Measurements from ENCODE around the gene TRMT61B. TPM values are rescaled to one million over a fixed set of nuclear protein-coding genes. Genes with fewer than 3 reads are reported as not detected.

Gene TRMT61B
- polyA plus RNA-seq, 3 donors: 21.1 to 25.3 (median 23.8) TPM

DNA sequence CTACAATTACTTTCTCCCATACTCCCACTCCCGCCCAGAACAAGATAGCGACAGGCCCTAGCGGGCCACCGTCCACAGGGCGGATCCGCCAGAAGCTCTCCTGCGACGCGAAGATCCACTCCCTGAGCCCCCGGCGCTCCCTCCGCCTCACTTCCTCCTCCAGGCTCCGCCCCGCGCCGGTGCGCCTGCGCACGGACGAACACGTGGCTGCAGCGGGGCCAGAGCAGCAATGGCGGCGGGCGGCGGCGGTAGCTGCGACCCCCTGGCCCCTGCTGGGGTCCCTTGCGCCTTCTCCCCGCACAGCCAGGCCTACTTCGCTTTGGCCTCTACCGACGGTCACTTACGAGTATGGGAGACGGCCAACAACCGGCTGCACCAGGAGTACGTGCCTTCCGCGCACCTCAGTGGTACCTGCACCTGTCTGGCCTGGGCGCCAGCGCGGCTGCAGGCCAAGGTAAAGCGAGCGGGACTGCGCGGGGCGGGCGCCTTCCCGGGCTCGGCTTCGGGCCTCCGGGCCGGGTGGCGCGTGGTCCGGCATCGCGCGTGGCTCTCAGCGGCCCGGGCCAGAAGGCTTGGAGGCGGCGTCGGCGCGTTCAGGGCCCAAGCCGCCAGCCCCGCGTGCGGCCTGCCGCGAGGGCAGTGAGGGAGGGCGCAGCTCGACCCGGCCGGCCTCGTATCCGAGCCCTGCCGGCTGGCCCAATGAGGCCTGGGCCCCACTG, 24.5 kb upstream of the TRMT61B start, which contains the start of gene WDR43:
TSS of gene WDR43 (plus strand) at position 198 of the 719 bp plus-strand sequence. CDS start at position 230, 32 bp downstream.
- DNase-seq (ENCODE audit: extremely low read depth in 1 of 11, low read depth in 9 of 11, low spot score in 4 of 11): peak; percentile 90 to 97 (median 96)

GRCh38 chr2:28893488-28893887, 23.4 kb upstream of the TRMT61B start:
- no peak for DNase-seq (ENCODE audit: extremely low read depth in 1 of 11, low read depth in 9 of 11, low spot score in 4 of 11)

GRCh38 chr2:28880193-28880592, 10.1 kb upstream of the TRMT61B start:
- no peak for DNase-seq (ENCODE audit: extremely low read depth in 1 of 11, low read depth in 9 of 11, low spot score in 4 of 11)

- no peak for DNase-seq (ENCODE audit: extremely low read depth in 1 of 11, low read depth in 9 of 11, low spot score in 4 of 11)
Observed at GRCh38 chr2:28871620-28872019, 1.5 kb upstream of the TRMT61B start.

GRCh38 chr2:28869494-28870145, 489 bp downstream of the TRMT61B start:
- peak in 2 of 11 donors; percentile 6 to 21 for DNase-seq (ENCODE audit: extremely low read depth in 1 of 11, low read depth in 9 of 11, low spot score in 4 of 11)

GRCh38 chr2:28868611-28869010, 1.5 kb downstream of the TRMT61B start:
- DNase-seq (ENCODE audit: extremely low read depth in 1 of 11, low read depth in 9 of 11, low spot score in 4 of 11): no peak

- DNase-seq (ENCODE audit: extremely low read depth in 1 of 11, low read depth in 9 of 11, low spot score in 4 of 11): no peak
Observed at GRCh38 chr2:28855977-28856376, 14.1 kb downstream of the TRMT61B start.

DNA sequence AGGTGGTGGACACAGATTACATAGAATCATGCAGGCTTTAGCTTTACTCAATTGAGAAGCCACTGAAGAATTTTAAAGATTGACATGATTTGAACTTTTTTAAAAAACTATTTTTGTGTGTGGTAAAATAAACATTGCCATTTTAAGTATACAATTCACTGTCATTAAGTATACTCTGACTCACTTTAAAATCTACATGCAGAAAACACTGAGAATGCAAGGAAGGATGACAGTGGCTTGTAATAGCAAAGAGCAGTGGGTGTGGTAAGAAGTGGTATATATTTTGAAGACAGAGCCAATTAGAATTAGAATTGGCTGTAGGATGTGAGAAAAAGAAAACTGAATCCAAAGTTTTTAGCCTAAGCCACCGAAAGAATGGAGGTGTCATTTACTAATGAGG, 14.9 kb downstream of the TRMT61B start:
- DNase-seq (ENCODE audit: extremely low read depth in 1 of 11, low read depth in 9 of 11, low spot score in 4 of 11): no peak

- DNase-seq (ENCODE audit: extremely low read depth in 1 of 11, low read depth in 9 of 11, low spot score in 4 of 11): peak in 1 of 11 donors; percentile 9
Observed at GRCh38 chr2:28842042-28842441, 28.1 kb downstream of the TRMT61B start.

DNA sequence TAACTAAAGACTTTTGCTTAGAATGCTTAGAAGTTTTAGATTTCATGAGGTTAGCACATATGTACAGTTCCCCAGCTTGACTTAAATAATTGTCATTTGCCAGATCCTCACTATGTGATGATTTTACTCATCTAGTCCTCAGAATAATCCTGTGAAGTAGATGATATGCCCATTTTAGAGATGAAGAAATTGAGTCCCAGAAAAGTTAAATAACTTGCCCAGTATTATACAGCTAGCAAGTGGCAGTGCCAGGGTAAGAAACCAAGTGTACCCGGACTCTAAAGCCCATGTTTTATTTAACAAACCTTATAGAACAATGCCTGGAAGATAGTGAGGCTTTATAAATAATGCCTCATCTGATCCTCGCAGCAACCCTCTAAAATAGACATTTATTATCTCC, 31.1 kb downstream of the TRMT61B start:
- no peak for DNase-seq (ENCODE audit: extremely low read depth in 1 of 11, low read depth in 9 of 11, low spot score in 4 of 11)

- DNase-seq (ENCODE audit: extremely low read depth in 1 of 11, low read depth in 9 of 11, low spot score in 4 of 11): peak in 1 of 11 donors; percentile 6
Observed at GRCh38 chr2:28835781-28836180, 34.3 kb downstream of the TRMT61B start.

DNA sequence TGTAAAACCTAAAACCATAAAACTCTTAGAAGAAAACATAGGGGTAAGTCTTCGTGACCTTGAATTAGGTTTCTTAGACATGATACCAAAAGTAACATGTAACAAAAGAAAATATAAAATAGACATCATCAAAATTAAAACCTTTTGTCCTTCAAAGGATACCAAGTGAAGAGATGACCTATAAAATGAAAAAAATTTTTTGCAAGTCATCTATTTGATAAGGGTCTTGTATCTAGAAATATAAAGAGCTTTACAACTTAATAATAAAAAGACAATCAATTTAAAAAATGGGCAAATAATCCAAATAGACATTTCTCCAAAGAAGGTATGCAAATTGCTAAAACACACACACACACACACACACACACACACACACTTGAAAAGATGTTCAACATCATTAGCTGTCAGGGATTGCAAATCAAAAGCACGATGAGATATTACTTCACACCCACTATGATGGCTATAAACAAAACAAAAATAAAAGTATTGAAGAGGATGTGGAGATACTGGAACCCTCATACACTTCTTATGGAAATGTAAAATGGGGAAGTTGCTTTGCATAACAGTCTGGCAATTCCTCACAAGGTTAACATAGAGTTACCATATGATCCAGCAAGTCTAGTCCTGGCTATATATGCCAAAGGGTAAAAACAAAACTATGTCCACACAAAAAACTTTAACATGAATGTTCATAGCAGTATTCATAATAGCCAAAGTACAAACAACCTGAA, 36.2 kb downstream of the TRMT61B start:
- DNase-seq (ENCODE audit: extremely low read depth in 1 of 11, low read depth in 9 of 11, low spot score in 4 of 11): no peak

DNA sequence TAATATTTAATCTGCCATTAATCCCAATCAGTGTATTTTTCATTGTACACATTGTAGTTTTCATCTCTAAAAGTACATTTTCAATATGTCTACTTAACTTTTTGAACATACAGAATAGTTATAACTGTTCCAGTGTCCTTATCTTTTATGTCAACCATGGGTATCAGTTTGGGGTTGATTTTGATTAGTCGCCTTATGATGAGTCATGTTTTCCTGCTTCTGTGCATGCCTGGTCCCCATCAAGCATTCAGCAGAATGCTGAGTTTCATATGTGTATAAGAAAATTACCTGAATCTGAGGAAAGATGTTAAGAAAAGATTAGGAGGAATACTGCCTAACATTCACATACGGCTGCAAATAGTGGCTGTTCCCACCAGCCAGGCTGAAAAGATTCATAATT, 41.7 kb downstream of the TRMT61B start:
- DNase-seq (ENCODE audit: extremely low read depth in 1 of 11, low read depth in 9 of 11, low spot score in 4 of 11): no peak

- no peak for DNase-seq (ENCODE audit: extremely low read depth in 1 of 11, low read depth in 9 of 11, low spot score in 4 of 11)
Observed at GRCh38 chr2:28824870-28825269, 45.2 kb downstream of the TRMT61B start.

- no peak for DNase-seq (ENCODE audit: extremely low read depth in 1 of 11, low read depth in 9 of 11, low spot score in 4 of 11)
Observed at GRCh38 chr2:28824207-28824606, 45.9 kb downstream of the TRMT61B start.

GRCh38 chr2:28822036-28822435, 48.1 kb downstream of the TRMT61B start:
- no peak for DNase-seq (ENCODE audit: extremely low read depth in 1 of 11, low read depth in 9 of 11, low spot score in 4 of 11)

DNA sequence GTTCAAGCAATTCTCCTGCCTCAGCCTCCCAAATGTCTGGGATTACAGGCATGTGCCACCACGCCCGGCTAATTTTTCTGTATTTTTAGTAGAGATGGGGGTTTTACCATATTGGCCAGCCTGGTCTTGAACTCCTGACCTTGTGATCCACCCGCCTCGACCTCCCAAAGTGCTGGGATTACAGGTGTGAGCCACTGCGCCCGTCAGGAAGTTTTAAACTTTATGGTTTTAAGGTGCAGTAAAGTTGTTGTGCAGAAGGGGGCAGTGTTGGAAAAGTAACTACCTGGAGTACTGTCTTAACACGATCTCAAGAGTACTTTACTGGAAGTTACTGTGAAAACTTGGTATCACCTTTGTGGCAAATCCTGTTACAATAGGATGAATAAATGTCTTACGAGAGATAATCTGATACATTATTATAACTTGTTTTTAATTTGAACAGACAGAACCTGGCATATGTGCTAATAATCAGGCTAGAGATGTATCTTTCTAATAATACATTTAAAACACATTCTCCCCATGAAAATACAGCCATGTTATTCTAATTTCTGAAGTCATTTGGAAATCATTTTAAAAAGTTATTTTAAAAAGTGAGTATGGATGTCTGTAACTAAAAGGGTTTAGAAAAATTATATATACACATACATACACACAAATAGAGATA, 48.7 kb downstream of the TRMT61B start:
- peak in 10 of 11 donors; percentile 29 to 59 (median 43) for DNase-seq (ENCODE audit: extremely low read depth in 1 of 11, low read depth in 9 of 11, low spot score in 4 of 11)

- DNase-seq (ENCODE audit: extremely low read depth in 1 of 11, low read depth in 9 of 11, low spot score in 4 of 11): no peak
Observed at GRCh38 chr2:28818053-28818452, 52.1 kb downstream of the TRMT61B start.
